BE2C (cell line): ENCODE data around the gene KRT84.

Source experiments
- DNase-seq: peaks from one replicate; pipeline ENCODE4 v3.0.0-alpha.2; 2020
- H3K27me3 ChIP-seq: fragments of 250-450 bp; sonication (Bioruptor Pico); 2 replicates; pipeline ENCODE4 v1.5.1; 2020; ENCODE audit warnings: mild to moderate bottlenecking
- H3K36me3 ChIP-seq: fragments of 250-450 bp; sonication (Bioruptor Pico); 2 replicates; pipeline ENCODE4 v1.5.1; 2020; ENCODE audit warnings: mild to moderate bottlenecking
- H3K4me1 ChIP-seq: fragments of 250-450 bp; sonication (Bioruptor Pico); 2 replicates; pipeline ENCODE4 v1.5.1; 2020
- H3K4me3 ChIP-seq: 2 replicates; pipeline ENCODE4 v1.5.1; 2011; ENCODE audit warnings: low read depth, low read length
- H3K9me3 ChIP-seq: fragments of 250-450 bp; sonication (Bioruptor Pico); 2 replicates; pipeline ENCODE4 v1.5.1; 2020
- CTCF ChIP-seq: IDR thresholded peaks from 2 replicates; pipeline ENCODE4 v1.5.1; 2012; ENCODE audit warnings: mild to moderate bottlenecking, low read depth, low read length

The KRT84 gene

GRCh38 chr12:52353766-52354165 is 31.7 kb downstream of the KRT84 start:
- Histone ChIP-seq H3K4me1 (peaks cover 8% of the 10 kb centered on the region), H3K36me3 (no peaks in the 10 kb centered on the region), H3K9me3 (no peaks in the 10 kb centered on the region), H3K4me3 (no peak overlapping the region), H3K27me3 (peaks cover 23% of the 10 kb centered on the region)
- no peak for DNase-seq
- TF ChIP-seq CTCF: no peak

- no peaks in the 10 kb centered on the region for H3K36me3 ChIP-seq
- H3K27me3 ChIP-seq: peaks cover 22% of the 10 kb centered on the region
- no peak overlapping the region for H3K4me3 ChIP-seq
- TF ChIP-seq CTCF: no peak
- no peaks in the 10 kb centered on the region for H3K9me3 ChIP-seq
- DNase-seq: no peak
- H3K4me1 ChIP-seq: peaks cover 8% of the 10 kb centered on the region
These were observed 32.5 kb downstream of the KRT84 start for GRCh38 chr12:52352951-52353350.

GRCh38 chr12:52351196-52352059 is 34.0 kb downstream of the KRT84 start:
- no peak for DNase-seq
- Histone ChIP-seq H3K9me3 (no peaks in the 10 kb centered on the region), H3K4me3 (no peak overlapping the region), H3K4me1 (peaks cover 8% of the 10 kb centered on the region), H3K36me3 (no peaks in the 10 kb centered on the region), H3K27me3 (peaks cover 13% of the 10 kb centered on the region)
- no peak for TF ChIP-seq CTCF

GRCh38 chr12:52350786-52351185 is 34.7 kb downstream of the KRT84 start:
- peaks cover 13% of the 10 kb centered on the region for H3K27me3 ChIP-seq
- peaks cover 8% of the 10 kb centered on the region for H3K4me1 ChIP-seq

GRCh38 chr12:52350021-52350620 is 35.3 kb downstream of the KRT84 start:
- peaks cover 8% of the 10 kb centered on the region for H3K4me1 ChIP-seq
- no peak for DNase-seq
- H3K9me3 ChIP-seq: no peaks in the 10 kb centered on the region
- H3K36me3 ChIP-seq: no peaks in the 10 kb centered on the region
- TF ChIP-seq CTCF: no peak
- no peak overlapping the region for H3K4me3 ChIP-seq
- H3K27me3 ChIP-seq: peaks cover 13% of the 10 kb centered on the region

More at GRCh38 chr12:52350786-52351185, 34.7 kb downstream of the KRT84 start:
- H3K36me3 ChIP-seq: no peaks in the 10 kb centered on the region
- no peak overlapping the region for H3K4me3 ChIP-seq
- no peak for TF ChIP-seq CTCF
- no peaks in the 10 kb centered on the region for H3K9me3 ChIP-seq
- no peak for DNase-seq

GRCh38 chr12:52349196-52349595 is 36.3 kb downstream of the KRT84 start:
- no peak for TF ChIP-seq CTCF
- Histone ChIP-seq H3K9me3 (no peaks in the 10 kb centered on the region), H3K4me3 (no peak overlapping the region), H3K4me1 (peaks cover 5% of the 10 kb centered on the region), H3K27me3 (peaks cover 6% of the 10 kb centered on the region), H3K36me3 (no peaks in the 10 kb centered on the region)
- no peak for DNase-seq
